CMK (cell line): ENCODE results near the gene ZC3H10.
"Not testable (repeated sequence)": the region's sequence is repeated elsewhere in the genome, so short reads cannot be mapped to it uniquely, and the experiment has no call there.

ENCODE experiments used
- DNase-seq: peaks from one replicate; pipeline ENCODE4 v3.0.0-alpha.2; 2010; ENCODE audit warnings: low read depth

ZC3H10 gene

GRCh38 chr12:56103066-56103711 lies 14.9 kb upstream of the ZC3H10 start:
- no peak for DNase-seq

DNA sequence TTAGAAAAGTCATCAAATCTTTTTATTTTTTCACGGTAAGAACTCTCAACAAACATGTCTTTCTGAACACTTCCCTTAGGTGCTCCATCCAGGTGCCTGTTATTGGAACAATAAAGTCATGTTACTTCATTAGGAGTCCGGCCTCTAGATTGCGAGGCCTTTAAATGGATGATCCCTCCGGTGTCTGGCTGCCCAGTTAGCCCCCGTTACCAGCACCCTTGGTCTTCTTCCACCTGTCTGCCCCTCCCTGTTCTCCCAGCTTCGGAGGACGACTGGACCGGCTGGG lies 14.3 kb upstream of the ZC3H10 start:
- DNase-seq = no peak

GRCh38 chr12:56104109-56104814 lies 13.8 kb upstream of the ZC3H10 start, which contains the start of gene PA2G4:
Gene PA2G4, plus strand, starts transcription at chr12:56104559. Its CDS starts 179 bp downstream, at chr12:56104738.
- DNase-seq = peak; percentile 95

GRCh38 chr12:56104815-56105608 lies 13.1 kb upstream of the ZC3H10 start:
- no peak for DNase-seq

DNA sequence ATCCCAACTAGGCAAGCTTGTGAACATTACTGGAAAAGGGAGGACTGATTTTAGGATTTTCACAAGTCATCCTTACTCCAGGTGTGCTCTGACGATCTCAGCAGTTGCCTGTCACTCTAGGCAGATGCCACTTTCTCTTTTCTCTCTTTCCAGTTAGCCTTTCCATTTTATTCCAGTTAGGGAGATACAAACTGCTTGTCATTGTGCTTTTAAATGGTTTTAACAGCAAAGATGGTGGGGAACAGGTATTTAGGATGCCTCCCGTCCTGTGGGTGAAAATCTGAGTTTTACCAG lies 12.5 kb upstream of the ZC3H10 start:
- no peak for DNase-seq

GRCh38 chr12:56107242-56107641 lies 10.8 kb upstream of the ZC3H10 start:
- DNase-seq = no peak

DNA sequence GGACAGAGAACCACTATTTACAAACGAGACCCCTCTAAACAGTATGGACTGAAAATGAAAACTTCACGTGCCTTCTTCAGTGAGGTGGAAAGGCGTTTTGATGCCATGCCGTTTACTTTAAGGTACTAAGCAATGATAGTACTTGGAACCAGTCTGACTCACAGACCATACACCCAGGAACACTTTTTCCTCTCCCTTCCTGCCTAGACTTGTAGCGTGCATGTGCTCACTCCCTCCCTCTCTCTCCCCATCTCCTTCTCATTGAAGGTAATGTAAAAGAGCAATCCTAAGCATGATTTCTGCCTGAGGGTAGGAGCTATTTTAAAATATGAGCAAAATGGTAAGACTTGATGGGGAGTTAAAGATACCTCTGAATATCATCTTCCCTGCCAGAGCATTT lies 7.5 kb upstream of the ZC3H10 start:
- no peak for DNase-seq

- DNase-seq = no peak
Observed at GRCh38 chr12:56114084-56114483, 4.0 kb upstream of the ZC3H10 start.

DNA sequence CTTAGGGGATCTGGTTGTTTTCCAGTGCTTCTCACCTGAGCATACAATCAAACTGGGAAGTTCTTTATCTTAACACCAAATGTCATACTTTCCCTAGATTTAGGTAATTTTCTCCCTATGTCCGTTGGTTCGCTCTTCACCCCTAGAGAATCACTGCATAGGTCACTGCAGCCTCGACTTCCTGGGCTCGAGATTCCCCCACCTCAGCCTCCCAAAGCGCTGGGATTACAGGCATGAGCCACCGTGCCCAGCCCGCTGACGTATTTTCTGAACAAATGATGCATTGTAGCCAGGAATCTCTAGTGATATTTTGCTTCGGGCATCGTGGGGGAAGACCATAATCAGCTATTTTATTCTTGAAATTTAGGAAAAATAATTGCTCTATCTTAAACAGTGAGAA lies 2.7 kb upstream of the ZC3H10 start:
- no peak for DNase-seq

DNA sequence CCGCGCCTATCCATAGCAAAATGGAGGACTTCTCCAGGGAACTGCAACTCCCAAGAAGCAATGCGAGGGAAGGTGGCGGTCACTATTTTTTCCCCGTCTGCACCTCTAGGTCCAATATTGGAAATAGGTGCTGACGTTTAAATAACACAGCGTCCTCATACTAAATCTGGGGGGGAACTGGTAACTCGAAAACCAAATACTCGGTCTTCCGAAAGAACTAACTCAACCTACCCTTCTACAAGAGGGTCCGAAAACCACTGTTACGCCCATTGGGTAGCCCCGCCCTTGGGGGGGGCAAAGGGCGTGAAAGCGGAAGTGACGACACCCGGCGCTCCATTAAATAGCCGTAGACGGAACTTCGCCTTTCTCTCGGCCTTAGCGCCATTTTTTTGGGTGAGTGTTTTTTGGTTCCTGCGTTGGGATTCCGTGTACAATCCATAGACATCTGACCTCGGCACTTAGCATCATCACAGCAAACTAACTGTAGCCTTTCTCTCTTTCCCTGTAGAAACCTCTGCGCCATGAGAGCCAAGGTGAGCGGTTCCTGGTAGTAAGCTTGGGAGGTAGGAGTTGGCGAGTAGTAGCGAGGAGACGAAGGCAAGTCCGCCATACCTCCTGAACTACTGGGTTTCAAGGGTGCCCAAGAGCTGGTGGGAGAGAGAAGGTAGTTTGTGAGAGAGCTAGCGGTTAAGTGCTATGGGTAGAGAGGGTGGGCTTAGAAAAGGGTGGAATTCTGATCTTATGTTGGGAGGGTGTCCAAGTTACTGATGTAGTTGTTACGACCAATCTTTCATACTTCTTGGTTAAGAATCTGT lies 1.6 kb upstream of the ZC3H10 start, which contains the start of gene RPL41:
Gene RPL41 (plus strand): TSS at position 367 of the 815 bp plus-strand sequence.
- DNase-seq = peak; percentile 83

DNA sequence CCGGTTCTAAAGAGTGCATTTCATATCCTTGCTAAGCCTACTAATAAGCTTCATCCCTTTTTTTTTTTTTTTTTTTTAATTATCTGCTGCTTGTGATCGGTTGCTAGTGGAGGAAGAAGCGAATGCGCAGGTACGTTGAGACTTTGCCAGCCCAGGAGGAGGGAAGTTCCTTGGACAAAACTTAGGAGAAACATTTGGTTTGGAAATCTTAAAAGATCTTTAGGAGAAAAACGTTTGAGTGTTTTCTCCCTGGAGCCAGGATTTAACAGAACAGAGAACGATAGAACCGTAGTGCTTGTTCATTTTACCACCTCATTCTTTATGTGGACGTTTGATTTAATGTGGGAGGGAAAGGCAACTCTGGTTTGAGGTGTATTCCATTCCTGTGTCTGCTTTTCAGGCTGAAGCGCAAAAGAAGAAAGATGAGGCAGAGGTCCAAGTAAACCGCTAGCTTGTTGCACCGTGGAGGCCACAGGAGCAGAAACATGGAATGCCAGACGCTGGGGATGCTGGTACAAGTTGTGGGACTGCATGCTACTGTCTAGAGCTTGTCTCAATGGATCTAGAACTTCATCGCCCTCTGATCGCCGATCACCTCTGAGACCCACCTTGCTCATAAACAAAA lies 872 bp upstream of the ZC3H10 start:
- DNase-seq = not testable (repeated sequence)

- no peak for DNase-seq
Observed at GRCh38 chr12:56118688-56119357, 757 bp downstream of the ZC3H10 start.

- DNase-seq = no peak
Observed at GRCh38 chr12:56119361-56119796, 1.3 kb downstream of the ZC3H10 start.

GRCh38 chr12:56120158-56120846 lies 2.2 kb downstream of the ZC3H10 start:
- no peak for DNase-seq

GRCh38 chr12:56121204-56121870 lies 3.3 kb downstream of the ZC3H10 start:
- DNase-seq = no peak

DNA sequence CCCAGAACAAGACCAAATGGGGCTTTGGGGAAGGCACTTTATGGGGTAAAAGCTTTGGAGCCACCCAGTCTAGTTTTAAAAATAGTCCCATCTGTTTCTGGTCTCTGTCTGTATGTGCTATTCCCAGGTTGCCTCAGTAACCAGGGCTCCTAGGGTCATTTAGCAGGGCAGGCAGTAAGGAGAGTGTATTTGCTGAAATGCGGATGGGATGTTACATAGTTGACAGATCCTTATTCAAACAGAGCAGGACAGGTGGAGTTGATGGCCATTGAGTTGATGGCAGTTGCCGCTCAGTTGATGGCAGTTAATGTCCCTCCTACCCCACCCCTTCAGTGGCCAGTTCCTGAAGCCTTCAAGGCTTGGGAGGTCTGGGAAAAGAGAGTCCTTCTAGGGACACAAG lies 4.6 kb downstream of the ZC3H10 start:
- DNase-seq = no peak

DNA sequence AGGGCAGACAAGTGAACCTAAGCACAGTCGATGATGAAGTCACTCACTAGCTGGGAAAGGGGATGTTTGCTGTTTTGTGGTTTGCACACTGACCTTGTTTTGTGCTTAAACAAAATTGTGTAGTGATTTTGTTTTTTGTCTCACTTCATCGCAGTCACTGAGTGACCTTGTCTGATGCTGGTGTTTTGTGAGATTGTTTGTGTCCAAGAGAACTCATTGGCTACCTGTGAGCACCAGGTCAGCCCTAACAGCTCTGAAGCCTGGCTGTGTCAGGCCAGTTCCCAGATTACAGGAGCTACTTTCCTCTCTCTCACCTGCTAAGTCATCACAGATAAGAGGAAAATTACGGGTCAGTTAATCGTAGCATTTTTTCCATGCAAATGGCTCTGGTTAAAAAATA lies 6.1 kb downstream of the ZC3H10 start:
- DNase-seq = no peak

- DNase-seq = peak; percentile 74
Observed at GRCh38 chr12:56126732-56127239, 8.7 kb downstream of the ZC3H10 start.

DNA sequence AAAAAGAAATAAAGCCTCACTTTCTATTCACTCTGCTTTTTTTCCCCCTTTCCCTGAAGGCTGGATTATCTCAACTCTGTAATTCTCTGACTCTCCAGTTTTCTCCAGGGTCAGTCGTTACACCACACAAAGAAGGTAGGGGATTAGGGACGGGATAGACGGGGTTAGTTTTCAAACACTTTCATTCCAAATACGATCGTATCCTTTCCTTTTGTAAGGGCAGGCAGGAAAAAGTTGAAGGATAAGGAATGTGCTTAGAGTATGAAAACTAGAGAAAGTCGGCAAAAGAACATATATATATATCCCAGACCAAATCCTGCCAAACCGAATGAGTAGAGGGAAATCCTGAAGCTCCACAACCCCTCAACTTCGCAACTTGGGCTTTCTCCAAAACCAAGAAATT lies 9.4 kb downstream of the ZC3H10 start:
- DNase-seq = no peak
